Glomerular visceral epithelial cell (primary cell): Measurements from ENCODE around the gene POU2F1.

ENCODE experiments used
- DNase-seq: peaks from one replicate; pipeline ENCODE4 v3.0.0-alpha.2; 2016; ENCODE audit errors: extremely low spot score

The POU2F1 gene

GRCh38 chr1:167420510-167420909 is 199.8 kb downstream of the POU2F1 start:
- no peak for DNase-seq

GRCh38 chr1:167423684-167424619 is 203.3 kb downstream of the POU2F1 start:
- DNase-seq, result no peak

GRCh38 chr1:167425482-167425881 is 204.8 kb downstream of the POU2F1 start:
- DNase-seq, result no peak

- DNase-seq, result no peak
Observed at GRCh38 chr1:167426716-167427115, 206.0 kb downstream of the POU2F1 start.

- DNase-seq, result no peak
Observed at GRCh38 chr1:167427848-167428247, 207.2 kb downstream of the POU2F1 start.

- no peak for DNase-seq
Observed at GRCh38 chr1:167428395-167428794, 207.7 kb downstream of the POU2F1 start.

- no peak for DNase-seq
Observed at GRCh38 chr1:167429612-167430011, 208.9 kb downstream of the POU2F1 start.

- no peak for DNase-seq
Observed at GRCh38 chr1:167430134-167430848, 209.6 kb downstream of the POU2F1 start.

GRCh38 chr1:167430849-167431242 is 210.2 kb downstream of the POU2F1 start:
- DNase-seq, result no peak

- no peak for DNase-seq
Observed at GRCh38 chr1:167431261-167431908, 210.7 kb downstream of the POU2F1 start.

- DNase-seq, result no peak
Observed at GRCh38 chr1:167431909-167432650, 211.4 kb downstream of the POU2F1 start.

GRCh38 chr1:167432780-167433179 is 212.1 kb downstream of the POU2F1 start:
- DNase-seq, result no peak

- no peak for DNase-seq
Observed at GRCh38 chr1:167433884-167434283, 213.2 kb downstream of the POU2F1 start.

- no peak for DNase-seq
Observed at GRCh38 chr1:167434306-167434705, 213.6 kb downstream of the POU2F1 start.

GRCh38 chr1:167435484-167435883 is 214.8 kb downstream of the POU2F1 start:
- DNase-seq, result no peak

GRCh38 chr1:167438171-167439138 is 217.8 kb downstream of the POU2F1 start:
- no peak for DNase-seq

GRCh38 chr1:167439301-167439988 is 218.8 kb downstream of the POU2F1 start:
- peak; percentile 49 for DNase-seq

- DNase-seq, result no peak
Observed at GRCh38 chr1:167440345-167440744, 219.7 kb downstream of the POU2F1 start.

GRCh38 chr1:167440776-167441175 is 220.1 kb downstream of the POU2F1 start:
- DNase-seq, result no peak

GRCh38 chr1:167441222-167441621 is 220.5 kb downstream of the POU2F1 start:
- no peak for DNase-seq
